CD14-positive monocyte (primary cell): ENCODE measurements around the gene FOXR1. TPM values are rescaled to one million over a fixed set of nuclear protein-coding genes. Genes with fewer than 3 reads are reported as not detected.
A peak's percentile ranks its signal among the peaks of the same experiment; 100 is the strongest.

Source experiments
- DNase-seq, 3 donors: peaks; one replicate each; pipeline ENCODE4 v3.0.0-alpha.2; 2011 to 2022
- H2AFZ ChIP-seq: 2 replicates; pipeline ENCODE4 v1.6.0; 2012; ENCODE audit warnings: mild to moderate bottlenecking, low read depth, low read length, inconsistent platforms; ENCODE audit not compliant: insufficient read depth, poor library complexity, severe bottlenecking
- H3K27ac ChIP-seq, 2 donors: 1 replicate in 1 of 2; 2 replicates in 1 of 2; pipeline ENCODE4 v1.5.1; 2012 to 2013; ENCODE audit warnings: low read length in 2 of 2, control low read depth in 1 of 2, inconsistent platforms in 1 of 2, low read depth in 1 of 2, mild to moderate bottlenecking in 1 of 2
- H3K27me3 ChIP-seq, 2 donors: one replicate each; pipeline versions ENCODE4 v1.6.0 to v1.6.1; 2011 to 2013; ENCODE audit warnings: low read length in 2 of 2; ENCODE audit not compliant: control insufficient read depth in 2 of 2, insufficient read depth in 2 of 2
- H3K36me3 ChIP-seq, 2 donors: replicated peaks in 1 of 2; 1 replicate in 1 of 2; 2 replicates in 1 of 2; pipeline versions ENCODE4 v1.5.1 to v1.6.1; 2012 to 2013; ENCODE audit warnings: low read length in 2 of 2, control low read depth in 1 of 2, inconsistent platforms in 1 of 2, mild to moderate bottlenecking in 1 of 2; ENCODE audit not compliant: insufficient read depth in 2 of 2, control insufficient read depth in 1 of 2
- H3K4me1 ChIP-seq, 2 donors: 1 replicate in 1 of 2; 2 replicates in 1 of 2; pipeline versions ENCODE4 v1.5.1 to v1.6.1; 2012 to 2013; ENCODE audit warnings: low read length in 2 of 2, control low read depth in 1 of 2, inconsistent platforms in 1 of 2, mild to moderate bottlenecking in 1 of 2, moderate library complexity in 1 of 2; ENCODE audit not compliant: insufficient read depth in 2 of 2, control insufficient read depth in 1 of 2
- H3K4me2 ChIP-seq: replicated peaks from 2 replicates; pipeline ENCODE3; 2012; ENCODE audit warnings: low read length, moderate library complexity, mild to moderate bottlenecking; ENCODE audit not compliant: poor library complexity, severe bottlenecking; ENCODE audit errors: extremely low read depth
- H3K4me3 ChIP-seq, 3 experiments: fragments of 200-600 bp in 1 of 3; sonication (generic) in 1 of 3; replicated peaks in 1 of 3; 1 replicate in 2 of 3; 2 replicates in 1 of 3; pipeline ENCODE4 v1.5.1; 2011 to 2013; ENCODE audit warnings: low read length in 3 of 3, mild to moderate bottlenecking in 3 of 3, control low read depth in 2 of 3, low read depth in 2 of 3, inconsistent platforms in 1 of 3, moderate library complexity in 1 of 3
- H3K79me2 ChIP-seq: 2 replicates; pipeline ENCODE4 v1.6.0; 2012; ENCODE audit warnings: mild to moderate bottlenecking, control low read depth, inconsistent platforms, low read length, moderate library complexity; ENCODE audit not compliant: insufficient read depth
- H3K9ac ChIP-seq: 2 replicates; pipeline ENCODE4 v1.6.0; 2017; ENCODE audit warnings: low read length, mild to moderate bottlenecking; ENCODE audit not compliant: insufficient read depth, poor library complexity, severe bottlenecking
- H3K9me3 ChIP-seq, 2 donors: replicated peaks in 1 of 2; 1 replicate in 1 of 2; 2 replicates in 1 of 2; pipeline versions ENCODE4 v1.5.1 to v1.6.1; 2012 to 2013; ENCODE audit warnings: low read length in 2 of 2, control low read depth in 1 of 2; ENCODE audit not compliant: control insufficient read depth in 1 of 2, insufficient read depth in 1 of 2
- H4K20me1 ChIP-seq: 2 replicates; pipeline ENCODE4 v1.6.0; 2012; ENCODE audit warnings: mild to moderate bottlenecking, low read length, control low read depth, moderate library complexity; ENCODE audit not compliant: insufficient read depth
- H3K27ac Mint-ChIP-seq, 7 donors: one replicate each; pipeline ENCODE4 v1.8.0; 2020; ENCODE audit warnings: mild to moderate bottlenecking in 7 of 7, mixed read lengths in 7 of 7, moderate library complexity in 6 of 7, inconsistent platforms in 2 of 7
- H3K27me3 Mint-ChIP-seq, 3 donors: one replicate each; pipeline ENCODE4 v1.8.0; 2021 to 2022; ENCODE audit warnings: low read depth in 3 of 3, mild to moderate bottlenecking in 3 of 3, mixed read lengths in 3 of 3, moderate library complexity in 3 of 3, inconsistent platforms in 1 of 3
- H3K36me3 Mint-ChIP-seq, 2 donors: one replicate each; pipeline ENCODE4 v1.8.0; 2020; ENCODE audit warnings: mixed read lengths in 2 of 2, inconsistent platforms in 1 of 2, mild to moderate bottlenecking in 1 of 2
- H3K4me1 Mint-ChIP-seq: one replicate; pipeline ENCODE4 v1.8.0; 2020; ENCODE audit warnings: mild to moderate bottlenecking, mixed read lengths
- H3K4me3 Mint-ChIP-seq, 2 donors: one replicate each; pipeline ENCODE4 v1.8.0; 2020; ENCODE audit warnings: mild to moderate bottlenecking in 2 of 2, mixed read lengths in 2 of 2, moderate library complexity in 1 of 2
- H3K9me3 Mint-ChIP-seq, 7 donors: one replicate each; pipeline ENCODE4 v1.8.0; 2020 to 2022; ENCODE audit warnings: mixed read lengths in 7 of 7, mild to moderate bottlenecking in 6 of 7, moderate library complexity in 6 of 7, inconsistent platforms in 2 of 7
- CTCF ChIP-seq: fragments of 200-600 bp; IDR thresholded peaks from one replicate; pipeline ENCODE4 v1.8.0; 2022; ENCODE audit warnings: antibody characterized with exemption, mild to moderate bottlenecking
- WGBS: methylation state at CpG from one replicate; pipeline ENCODE4 v1.1.5; 2013; ENCODE audit warnings: missing lambda C conversion rate; ENCODE audit not compliant: insufficient coverage; 5-methylcytosine and 5-hydroxymethylcytosine counted together
- intact Hi-C, 2 donors: fragments of 100-400 bp; cut with micrococcal nuclease; formaldehyde crosslinking; loops; one replicate each; pipeline versions ENCODE4 v1.15.0 to v1.15.1; 2023
- polyA plus RNA-seq, 3 donors: library from polyadenylated mRNA; depleted of rRNA in 1 of 3; unstranded in 2 of 3; stranded (reverse) in 1 of 3; fragments of 300-500 nt in 2 of 3; fragments of >200 nt in 1 of 3; fragmentation: Illumina TruSeq in 2 of 3; gene quantifications; 1 replicate in 2 of 3; 2 replicates in 1 of 3; pipeline ENCODE4 v1.2.3, GENCODE V29; 2012 to 2021

FOXR1 gene
- polyA plus RNA-seq, 3 donors = not detected

GRCh38 chr11:118938491-118939403, 32.8 kb upstream of the FOXR1 start:
- intact Hi-C loops = loop anchor here in 1 of 2 donors (10.0 kb wide), 1 partner anchor 254 kb away; no protein-coding TSS in a partner anchor
- Histone ChIP-seq H3K4me3 (no peak overlapping the region), H3K9ac (no peak overlapping the region), H3K36me3 (no peaks in the 10 kb centered on the region), H3K27me3 (no peaks in the 10 kb centered on the region), H3K79me2 (no peaks in the 10 kb centered on the region), H2AFZ (no peak overlapping the region), H3K4me2 (no peak overlapping the region), H3K9me3 (no peaks in the 10 kb centered on the region), H3K4me1 (peaks cover 13 to 16% of the 10 kb centered on the region in 2 donors), H4K20me1 (no peaks in the 10 kb centered on the region), H3K27ac (no peak overlapping the region)
- Mint-ChIP-seq H3K9me3 (peaks cover 0 to 3% (median 0%) of the 10 kb centered on the region in 7 donors), H3K27ac (no peak overlapping the region), H3K4me1 (peaks cover 17% of the 10 kb centered on the region), H3K4me3 (no peak overlapping the region), H3K27me3 (peaks cover 5 to 19% (median 9%) of the 10 kb centered on the region in 3 donors), H3K36me3 (no peaks in the 10 kb centered on the region)
- 83% methylated on average over 7 of the region's 11 CpGs for WGBS
- no peak for TF ChIP-seq CTCF
- DNase-seq = peak in 1 of 3 donors; percentile 36

GRCh38 chr11:118939404-118939915, 32.1 kb upstream of the FOXR1 start:
- no peak overlapping the region for H3K4me3 Mint-ChIP-seq
- peaks cover 13 to 16% of the 10 kb centered on the region in 2 donors for H3K4me1 ChIP-seq
- no peaks in the 10 kb centered on the region for H3K36me3 ChIP-seq
- peak overlapping the region; percentile 75 for H2AFZ ChIP-seq
- H3K9me3 ChIP-seq = no peaks in the 10 kb centered on the region
- no peak overlapping the region for H3K4me2 ChIP-seq
- H3K27ac Mint-ChIP-seq = no peak overlapping the region
- peaks cover 17% of the 10 kb centered on the region for H3K4me1 Mint-ChIP-seq
- no peak for TF ChIP-seq CTCF
- 89% methylated on average over 4 of the region's 8 CpGs for WGBS
- H3K27me3 ChIP-seq = no peaks in the 10 kb centered on the region
- peaks cover 0 to 3% (median 0%) of the 10 kb centered on the region in 7 donors for H3K9me3 Mint-ChIP-seq
- intact Hi-C loops = loop anchor here in 1 of 2 donors (10.0 kb wide), 1 partner anchor 255 kb away; no protein-coding TSS in a partner anchor
- no peaks in the 10 kb centered on the region for H4K20me1 ChIP-seq
- H3K27me3 Mint-ChIP-seq = peaks cover 5 to 19% (median 9%) of the 10 kb centered on the region in 3 donors
- no peak for DNase-seq
- no peak overlapping the region for H3K27ac ChIP-seq
- H3K79me2 ChIP-seq = no peaks in the 10 kb centered on the region
- H3K4me3 ChIP-seq = no peak overlapping the region
- H3K9ac ChIP-seq = no peak overlapping the region
- H3K36me3 Mint-ChIP-seq = no peaks in the 10 kb centered on the region
